Cardiac fibroblast (primary cell): ENCODE data around the gene LSP1.

Source experiments
- DNase-seq, 2 donors: peaks; one replicate each; pipeline versions ENCODE4 v3.0.0 to v3.0.0-alpha.2; 2010; ENCODE audit warnings: low read depth in 2 of 2
- H3K4me3 ChIP-seq, 2 donors: replicated peaks in 1 of 2; 1 replicate in 1 of 2; 2 replicates in 1 of 2; pipeline ENCODE4 v1.5.1; 2011; ENCODE audit warnings: low read depth in 2 of 2, low read length in 2 of 2, mild to moderate bottlenecking in 2 of 2, moderate library complexity in 1 of 2
- TF ChIP-seq, protein P1 (sequence below): IDR thresholded peaks from one replicate; pipeline ENCODE4 v1.5.1; 2011; ENCODE audit warnings: low read depth, mild to moderate bottlenecking, low read length, inconsistent platforms

The LSP1 gene

DNA sequence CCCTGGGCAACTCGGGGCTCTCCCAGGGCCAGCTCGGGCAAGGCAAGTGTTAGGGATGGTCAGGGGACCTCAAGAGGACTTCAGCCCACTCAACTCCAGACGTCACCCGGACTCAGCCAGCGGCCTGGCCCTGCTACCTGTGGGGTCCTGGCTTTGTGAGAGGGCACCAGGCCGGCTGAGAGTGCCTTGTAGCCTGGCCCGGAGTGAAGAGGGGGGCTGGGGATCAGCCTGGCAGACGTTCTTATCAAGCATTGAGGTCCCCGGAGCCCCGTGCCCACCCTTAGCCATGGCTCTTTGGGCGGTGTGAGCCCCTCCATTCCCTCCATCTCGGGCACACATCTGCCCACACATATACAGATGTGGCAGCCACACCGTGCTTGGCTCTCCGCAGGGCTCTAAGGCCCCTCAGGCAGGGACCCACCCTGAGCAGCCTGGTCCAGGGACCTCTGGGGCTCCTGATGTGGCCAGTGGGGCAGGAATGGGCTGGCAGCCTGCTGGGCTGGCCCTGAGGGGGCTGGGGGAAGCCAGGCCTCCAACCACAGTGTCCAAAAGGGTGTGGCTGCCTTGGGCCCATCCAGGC lies 15.3 kb downstream of the LSP1 start:
- no peak overlapping the region for H3K4me3 ChIP-seq

DNA sequence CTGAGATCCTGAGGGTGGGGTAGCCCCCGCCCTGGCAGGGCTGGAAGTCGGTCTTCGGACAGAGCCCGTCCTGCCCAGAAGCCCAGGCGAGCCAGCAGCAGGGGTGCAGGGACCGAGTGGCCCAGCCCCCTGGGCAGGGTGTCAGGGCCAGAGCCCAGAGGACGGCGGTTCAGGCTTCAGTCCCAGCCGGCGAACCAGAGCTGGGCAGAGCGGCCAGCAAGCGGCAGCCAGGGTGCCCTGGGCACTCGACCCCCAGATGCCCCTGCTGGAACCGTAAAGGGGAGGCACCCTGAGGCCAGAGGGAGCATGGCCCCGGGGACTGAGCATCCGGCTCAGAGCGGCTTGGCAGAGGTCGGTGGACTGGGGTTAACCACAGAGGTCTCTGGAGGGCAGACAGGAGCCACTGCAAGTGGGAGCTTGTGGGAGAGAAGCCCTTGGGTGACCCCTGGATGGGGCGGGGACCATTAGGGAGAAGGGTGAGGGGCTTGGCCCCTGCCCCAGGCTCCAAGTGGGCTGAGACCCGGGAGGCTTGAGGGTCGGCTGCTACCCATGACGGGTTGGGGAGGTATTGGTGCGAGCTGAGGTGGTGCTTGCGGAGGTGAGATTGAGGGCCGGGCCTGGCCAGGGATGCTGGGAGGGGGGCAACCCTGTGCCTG lies 15.9 kb downstream of the LSP1 start:
- no peak for DNase-seq
- no peak overlapping the region for H3K4me3 ChIP-seq
- TF ChIP-seq, protein P1, sequence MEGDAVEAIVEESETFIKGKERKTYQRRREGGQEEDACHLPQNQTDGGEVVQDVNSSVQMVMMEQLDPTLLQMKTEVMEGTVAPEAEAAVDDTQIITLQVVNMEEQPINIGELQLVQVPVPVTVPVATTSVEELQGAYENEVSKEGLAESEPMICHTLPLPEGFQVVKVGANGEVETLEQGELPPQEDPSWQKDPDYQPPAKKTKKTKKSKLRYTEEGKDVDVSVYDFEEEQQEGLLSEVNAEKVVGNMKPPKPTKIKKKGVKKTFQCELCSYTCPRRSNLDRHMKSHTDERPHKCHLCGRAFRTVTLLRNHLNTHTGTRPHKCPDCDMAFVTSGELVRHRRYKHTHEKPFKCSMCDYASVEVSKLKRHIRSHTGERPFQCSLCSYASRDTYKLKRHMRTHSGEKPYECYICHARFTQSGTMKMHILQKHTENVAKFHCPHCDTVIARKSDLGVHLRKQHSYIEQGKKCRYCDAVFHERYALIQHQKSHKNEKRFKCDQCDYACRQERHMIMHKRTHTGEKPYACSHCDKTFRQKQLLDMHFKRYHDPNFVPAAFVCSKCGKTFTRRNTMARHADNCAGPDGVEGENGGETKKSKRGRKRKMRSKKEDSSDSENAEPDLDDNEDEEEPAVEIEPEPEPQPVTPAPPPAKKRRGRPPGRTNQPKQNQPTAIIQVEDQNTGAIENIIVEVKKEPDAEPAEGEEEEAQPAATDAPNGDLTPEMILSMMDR = no peak

More for the DNA sequence above, 15.3 kb downstream of the LSP1 start:
- TF ChIP-seq, protein P1 = no peak
- no peak for DNase-seq

DNA sequence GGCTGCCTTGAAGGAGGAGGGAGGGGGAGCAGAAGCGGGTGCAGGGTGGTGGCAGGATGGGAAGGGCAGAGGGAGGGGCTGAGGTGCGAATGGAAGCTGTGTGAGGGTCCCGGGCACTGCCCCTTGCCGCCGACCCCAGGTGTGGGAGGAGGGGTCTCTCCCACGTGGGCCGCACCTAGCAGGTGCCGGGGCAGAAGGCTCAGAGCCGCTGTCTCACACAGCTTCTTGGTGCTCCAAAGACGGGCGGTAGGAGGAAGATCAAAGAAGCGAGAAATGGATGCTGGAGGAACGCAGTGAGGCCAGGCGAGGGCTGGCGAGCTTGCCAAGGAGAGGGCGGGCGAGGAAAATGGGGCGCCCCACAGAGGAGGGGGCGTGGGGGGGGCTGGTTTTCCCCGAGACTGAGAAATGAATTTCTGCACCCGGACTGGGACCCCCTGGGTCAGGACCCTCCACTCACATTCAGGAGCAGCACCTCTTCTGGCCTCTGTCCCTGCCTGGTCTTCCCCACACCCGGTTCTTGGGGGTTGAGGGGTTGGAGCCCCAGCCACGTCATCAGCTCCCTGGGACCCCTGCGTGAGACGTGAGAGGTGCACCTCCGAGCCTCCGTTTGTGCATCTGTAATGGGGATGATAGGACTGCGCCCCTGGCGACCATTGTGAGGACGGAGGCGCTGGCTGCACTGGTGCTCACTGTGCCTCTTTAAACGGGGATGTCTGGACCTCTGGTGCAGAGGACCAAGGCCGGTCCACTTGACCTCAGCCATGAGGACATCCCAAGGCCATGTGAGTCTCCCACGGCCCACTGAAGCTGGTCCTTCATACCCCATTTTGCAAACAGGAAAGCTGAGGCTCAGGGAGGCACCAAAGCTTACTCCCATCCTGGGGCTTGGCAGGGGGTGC lies 16.8 kb downstream of the LSP1 start:
- H3K4me3 ChIP-seq = no peak overlapping the region
- TF ChIP-seq, protein P1 = peak; percentile 46

DNA sequence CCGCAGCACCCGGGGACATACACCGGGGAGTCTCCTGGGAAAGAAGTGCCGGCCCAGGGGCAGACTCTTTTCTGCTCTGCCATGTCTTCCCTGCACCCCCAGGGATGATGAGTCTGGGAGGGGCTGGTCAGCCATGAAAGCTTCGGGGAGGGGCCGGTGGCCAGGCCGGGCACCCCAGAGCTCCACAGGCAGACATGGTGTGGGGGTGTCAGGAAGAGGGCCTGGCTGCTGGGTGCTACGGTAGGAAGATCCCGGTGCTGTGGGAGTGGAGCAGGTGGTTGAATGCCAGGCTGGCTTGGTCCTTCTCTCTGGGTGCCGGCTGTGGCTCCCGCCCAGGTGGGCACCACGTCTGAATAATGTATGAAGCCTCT lies 17.4 kb downstream of the LSP1 start:
- no peak for DNase-seq
- TF ChIP-seq, protein P1 = no peak
- no peak overlapping the region for H3K4me3 ChIP-seq

More for the DNA sequence above, 16.8 kb downstream of the LSP1 start:
- DNase-seq = no peak

DNA sequence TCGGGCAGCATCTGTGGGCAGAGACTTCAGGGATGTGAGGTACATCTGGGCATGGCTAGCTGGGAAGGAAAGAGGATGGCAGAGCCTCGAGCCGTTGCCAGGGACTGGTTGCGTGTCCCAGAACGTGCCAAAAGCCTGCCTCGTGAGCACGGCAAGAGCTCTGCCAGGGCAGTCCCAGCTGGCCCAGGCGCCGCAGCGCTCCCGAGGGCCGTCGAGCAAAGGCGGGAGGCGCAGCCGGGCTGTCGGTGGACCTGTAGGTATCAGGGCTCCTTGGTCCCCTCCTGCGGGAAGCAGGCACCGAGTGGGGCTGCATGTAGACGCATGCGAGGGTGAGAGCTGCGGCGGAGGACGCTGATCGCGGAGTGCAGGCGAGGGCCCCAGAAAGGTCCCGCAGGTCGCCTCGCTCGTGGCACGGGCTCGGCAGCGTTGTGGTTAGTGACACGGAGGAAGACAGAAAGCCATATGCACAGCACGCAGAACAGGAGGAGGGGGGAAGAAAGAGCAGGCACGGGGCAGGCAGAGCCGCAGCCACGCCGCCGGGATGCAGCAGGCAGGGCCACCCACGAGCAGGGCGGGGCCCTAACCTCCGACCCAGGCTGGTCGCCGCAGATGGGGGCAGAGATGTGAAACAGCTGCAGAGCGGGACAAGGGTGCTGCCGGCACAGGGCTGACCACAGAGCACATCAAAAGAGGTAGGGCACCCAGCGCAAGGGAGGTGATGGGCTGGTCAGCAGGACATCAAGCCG lies 18.0 kb downstream of the LSP1 start:
- TF ChIP-seq, protein P1 = no peak
- DNase-seq = no peak
- H3K4me3 ChIP-seq = peak overlapping the region in 1 of 2 donors; percentile 2

DNA sequence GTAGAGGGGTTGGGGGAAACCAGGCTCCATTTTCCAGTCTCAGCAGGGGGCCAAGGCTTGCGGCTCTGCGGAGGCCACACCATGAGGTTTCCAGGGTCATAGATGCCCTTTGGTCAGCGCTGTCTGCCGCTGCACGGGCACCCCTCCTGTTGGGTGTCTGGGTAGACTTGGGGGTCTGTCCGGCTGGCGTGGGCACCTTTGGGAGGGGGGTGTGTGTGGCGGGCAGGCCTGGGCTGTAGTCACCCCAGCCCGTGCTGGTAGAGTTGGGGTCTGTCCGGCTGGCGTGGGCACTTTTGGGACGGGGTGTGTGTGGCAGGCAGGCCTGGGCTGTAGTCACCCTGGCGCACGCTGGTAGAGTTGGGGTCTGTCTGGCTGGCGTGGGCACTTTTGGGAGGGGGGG lies 18.6 kb downstream of the LSP1 start:
- H3K4me3 ChIP-seq = no peak overlapping the region
- TF ChIP-seq, protein P1 = no peak
- DNase-seq = no peak
